ENCODE results near the gene PCSK1.
A peak's percentile ranks its signal among the peaks of the same experiment; 100 is the strongest.
"Not testable (repeated sequence)": the region's sequence is repeated elsewhere in the genome, so short reads cannot be mapped to it uniquely, and the experiment has no call there.

Gene PCSK1

DNA sequence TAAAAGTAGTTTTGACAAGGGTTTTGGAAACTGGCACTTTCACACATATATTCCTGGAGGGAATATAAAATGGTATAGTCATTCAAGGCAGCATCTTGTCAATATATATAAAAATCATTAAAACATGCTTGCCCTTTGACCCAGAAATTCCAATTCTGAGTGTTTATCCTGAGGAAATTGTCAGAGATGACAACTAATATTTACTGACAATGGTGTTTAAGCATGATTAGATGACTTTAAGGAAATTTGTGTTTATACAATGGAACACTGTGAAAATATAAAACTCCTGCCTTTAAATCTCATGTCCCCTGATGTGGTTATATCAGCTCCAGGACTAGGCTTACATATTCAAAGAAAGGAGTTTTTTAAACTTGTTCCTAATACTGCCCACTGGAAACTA is 25.6 kb downstream of the PCSK1 start:
- no peak for DNase-seq
- no peak for TF ChIP-seq POLR2A (IDR thresholded peaks at IDR 0.05; ENCODE audit: low read length)
- no peak for TF ChIP-seq GATA1 (IDR thresholded peaks at IDR 0.05; ENCODE audit: low read depth, low read length)

DNA sequence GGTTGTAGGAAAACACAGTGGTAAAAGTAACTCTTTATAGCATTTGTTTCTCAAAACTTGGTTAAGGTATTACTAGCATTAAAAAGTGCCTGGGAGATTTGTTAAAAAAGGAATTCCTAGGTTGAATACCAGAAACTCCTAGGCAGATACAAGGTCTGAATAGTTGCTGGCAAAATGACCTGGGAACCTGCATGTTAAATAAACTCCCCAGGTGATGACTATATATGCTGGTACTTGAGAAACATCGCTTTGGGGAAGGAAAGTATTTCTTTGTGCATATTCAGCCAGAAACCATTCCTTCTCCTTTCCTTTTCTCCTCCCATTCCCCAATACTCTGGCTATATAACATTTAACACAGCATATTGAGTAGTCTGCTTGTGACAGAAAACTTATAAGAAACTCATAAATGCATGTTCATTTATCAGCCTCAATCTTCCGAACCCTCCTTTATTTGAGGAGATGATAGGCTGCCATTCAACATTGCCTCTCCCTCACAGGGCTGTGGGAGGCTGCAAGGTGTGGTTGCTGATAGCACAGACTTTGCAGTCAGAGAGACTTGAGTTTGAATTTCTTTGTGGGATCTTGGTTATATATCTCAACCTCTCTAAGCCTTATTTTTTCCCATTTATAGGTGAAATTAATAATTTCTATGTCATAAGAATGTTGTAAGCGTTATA is 28.7 kb downstream of the PCSK1 start:
- peak; percentile 70 to 90 for DNase-seq
- TF ChIP-seq POLR2A (IDR thresholded peaks at IDR 0.05; ENCODE audit: low read length): no peak
- TF ChIP-seq GATA1 (IDR thresholded peaks at IDR 0.05; ENCODE audit: low read depth, low read length): no peak

DNA sequence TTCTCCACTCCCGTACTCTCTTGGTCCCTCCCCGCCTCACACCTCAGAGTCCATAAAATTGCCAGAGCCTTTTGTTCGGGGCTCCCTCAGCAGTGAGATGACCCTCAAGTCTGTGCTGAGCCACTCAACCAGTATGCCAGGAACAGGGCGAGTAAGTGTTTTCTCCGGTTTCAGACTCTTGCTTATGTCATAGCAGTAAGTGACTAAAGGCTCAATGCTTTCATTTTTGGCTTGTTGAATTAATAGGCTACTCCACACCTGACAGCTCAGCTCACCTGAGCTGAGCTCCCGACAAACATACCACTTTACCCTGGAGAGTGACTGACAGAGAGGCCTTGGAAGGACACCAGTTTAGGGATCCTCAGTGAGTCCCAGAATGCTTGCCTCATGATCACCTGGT is 30.5 kb downstream of the PCSK1 start:
- TF ChIP-seq POLR2A (IDR thresholded peaks at IDR 0.05; ENCODE audit: low read length): no peak
- no peak for TF ChIP-seq GATA1 (IDR thresholded peaks at IDR 0.05; ENCODE audit: low read depth, low read length)
- no peak for DNase-seq

DNA sequence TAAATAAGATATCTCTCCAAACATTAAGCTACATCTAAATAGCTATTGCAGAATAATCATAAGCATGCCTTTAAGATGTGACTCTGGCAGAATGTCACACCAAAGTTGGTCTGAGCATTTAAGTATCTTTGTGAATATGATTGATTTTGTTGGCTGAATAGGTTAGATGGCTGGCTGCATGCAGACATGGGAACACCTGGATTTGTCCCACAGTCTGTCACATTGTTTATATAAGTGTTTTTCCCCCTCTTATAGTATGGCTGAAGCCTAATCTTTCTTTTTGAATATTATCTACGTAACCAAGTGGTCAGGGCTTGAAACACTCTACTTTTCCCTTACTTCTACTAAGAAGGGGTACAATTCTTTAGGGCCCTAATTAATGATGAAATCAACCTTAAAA is 36.2 kb downstream of the PCSK1 start:
- no peak for DNase-seq
- TF ChIP-seq POLR2A (IDR thresholded peaks at IDR 0.05; ENCODE audit: low read length) (no peak), GATA1 (IDR thresholded peaks at IDR 0.05; ENCODE audit: low read depth, low read length) (no peak)

DNA sequence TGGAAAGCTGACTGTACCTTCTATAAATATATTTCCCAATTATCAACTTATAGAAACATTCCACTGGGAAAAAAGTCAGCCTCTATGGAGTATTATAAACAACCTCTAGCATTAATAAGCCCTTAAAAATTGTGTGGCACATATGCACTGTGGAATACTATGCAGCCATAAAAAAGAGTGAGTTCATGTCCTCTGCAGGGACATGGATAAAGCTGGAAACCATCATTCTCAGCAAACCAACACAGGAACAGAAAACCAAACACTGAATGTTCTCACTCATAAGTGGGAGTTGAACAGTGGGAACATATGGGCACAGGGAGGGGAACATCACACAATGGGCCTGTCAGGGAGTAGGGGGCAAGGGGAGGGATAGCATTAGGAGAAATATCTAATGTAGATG is 37.8 kb downstream of the PCSK1 start:
- not testable (repeated sequence) for DNase-seq

DNA sequence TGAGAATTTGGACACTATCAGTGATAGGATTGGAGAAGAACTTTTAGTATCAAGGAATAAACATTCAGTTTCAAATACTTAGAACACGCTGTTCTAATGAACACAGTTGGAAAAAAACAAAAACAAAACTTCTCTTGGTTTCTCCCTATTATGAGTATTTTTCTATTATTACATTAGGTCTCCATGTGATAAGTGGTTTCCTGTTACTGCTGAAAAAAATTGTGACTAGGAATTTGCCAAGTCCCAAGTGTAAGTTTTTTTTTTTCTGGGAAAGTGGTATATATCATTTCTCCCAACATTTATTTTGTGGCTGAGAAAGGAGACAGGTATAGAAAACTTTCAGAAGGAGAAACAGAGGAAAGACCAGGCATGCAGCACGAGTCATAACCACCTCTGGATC is 41.1 kb downstream of the PCSK1 start:
- TF ChIP-seq GATA1 (IDR thresholded peaks at IDR 0.05; ENCODE audit: low read depth, low read length) (no peak), POLR2A (IDR thresholded peaks at IDR 0.05; ENCODE audit: low read length) (no peak)
- no peak for DNase-seq

DNA sequence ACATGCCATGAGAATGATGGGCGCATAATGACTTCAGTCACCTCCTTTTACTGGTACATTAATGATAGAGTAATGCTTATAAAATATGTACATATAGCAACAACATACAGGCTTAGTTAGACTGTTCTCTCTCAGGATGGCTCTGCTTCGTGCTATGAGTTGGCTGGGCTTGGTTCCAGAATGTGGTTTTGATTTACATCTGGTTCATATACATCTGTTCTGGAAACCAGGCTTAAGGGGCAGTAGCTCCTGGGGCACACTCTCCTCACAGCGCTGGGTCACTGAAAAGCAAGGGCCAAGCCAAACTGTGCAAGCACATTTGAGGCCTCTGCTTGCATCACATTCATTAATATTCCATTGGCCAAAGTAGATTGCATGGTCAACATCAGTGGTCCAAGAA is 44.9 kb downstream of the PCSK1 start:
- DNase-seq: no peak
- TF ChIP-seq POLR2A (IDR thresholded peaks at IDR 0.05; ENCODE audit: low read length): no peak
- TF ChIP-seq GATA1 (IDR thresholded peaks at IDR 0.05; ENCODE audit: low read depth, low read length): no peak

DNA sequence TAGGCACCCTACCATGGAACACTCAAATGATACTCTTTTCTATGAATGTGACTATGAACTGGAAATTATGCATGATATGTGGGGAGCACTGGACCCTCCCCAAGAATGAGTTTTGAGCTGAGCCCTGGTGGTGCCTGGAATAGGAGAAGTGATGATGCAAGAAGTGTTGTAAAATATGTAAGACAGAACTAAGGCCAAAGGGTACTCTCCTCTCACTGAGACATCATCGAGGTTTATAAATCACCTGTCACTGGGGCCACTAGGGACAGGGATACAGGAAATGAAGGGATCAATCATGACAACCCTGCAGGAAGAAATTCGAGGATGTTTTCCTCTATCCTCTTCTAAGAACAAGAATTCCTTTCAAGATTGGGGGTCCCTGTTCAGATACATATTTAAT is 45.4 kb downstream of the PCSK1 start:
- DNase-seq: no peak
- TF ChIP-seq GATA1 (IDR thresholded peaks at IDR 0.05; ENCODE audit: low read depth, low read length): no peak
- TF ChIP-seq POLR2A (IDR thresholded peaks at IDR 0.05; ENCODE audit: low read length): no peak

DNA sequence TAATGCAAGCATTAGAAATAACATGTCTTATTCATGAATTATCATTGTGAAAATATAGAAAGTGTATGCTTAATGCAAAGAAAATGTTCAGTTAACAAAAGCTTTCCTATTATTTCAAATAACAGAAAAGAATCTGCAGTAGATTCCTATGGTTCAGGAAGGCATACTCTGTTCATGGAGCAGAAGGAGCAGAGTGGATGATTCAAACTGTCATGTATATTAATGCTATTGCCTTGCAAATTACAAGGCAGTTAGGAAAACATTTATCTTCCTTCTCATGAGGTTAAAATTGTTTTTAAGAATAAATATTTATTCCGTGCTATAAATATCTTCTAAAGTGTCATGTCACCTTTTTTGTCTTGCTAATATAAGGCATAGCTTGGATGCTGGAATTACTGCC is 47.5 kb downstream of the PCSK1 start:
- TF ChIP-seq POLR2A (IDR thresholded peaks at IDR 0.05; ENCODE audit: low read length) (no peak), GATA1 (IDR thresholded peaks at IDR 0.05; ENCODE audit: low read depth, low read length) (no peak)
- DNase-seq: no peak

DNA sequence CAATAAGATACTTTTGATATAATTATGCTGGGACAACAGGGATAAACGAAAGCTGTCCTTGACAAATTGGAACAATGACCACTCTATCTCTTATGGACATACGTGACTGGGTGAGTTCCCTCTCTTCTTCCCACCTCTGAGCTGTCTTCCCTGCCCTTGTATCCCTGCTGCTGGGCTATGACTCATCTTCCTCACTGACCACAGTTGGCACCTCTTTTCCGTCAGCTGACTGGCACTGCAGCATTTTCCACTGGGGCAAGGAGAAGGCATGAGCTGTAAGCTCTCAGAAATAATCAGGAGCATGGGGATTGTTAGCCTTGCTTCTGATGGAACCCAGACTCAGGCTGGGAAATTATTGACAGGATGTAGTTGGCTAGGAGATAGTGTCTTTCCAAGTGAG is 48.7 kb downstream of the PCSK1 start:
- TF ChIP-seq GATA1 (IDR thresholded peaks at IDR 0.05; ENCODE audit: low read depth, low read length) (no peak), POLR2A (IDR thresholded peaks at IDR 0.05; ENCODE audit: low read length) (no peak)

DNA sequence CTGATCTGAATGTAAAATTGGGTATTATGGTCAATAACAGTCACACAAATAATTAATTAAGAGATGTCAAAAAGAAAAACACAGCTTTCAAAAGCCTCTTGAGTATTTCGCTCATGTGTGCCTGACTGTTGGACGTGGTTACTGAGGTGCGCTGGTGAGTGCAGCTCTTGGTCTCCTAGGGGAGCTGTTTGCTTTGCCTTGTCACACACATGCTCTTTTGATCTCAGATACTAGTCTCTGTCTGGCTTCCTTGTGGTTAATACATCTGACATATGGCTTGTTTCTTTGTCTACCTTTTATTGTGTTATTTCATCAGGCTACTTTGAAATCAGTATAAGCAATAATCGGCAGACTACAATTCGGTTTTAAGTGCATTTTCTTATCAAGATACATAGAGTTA is 51.5 kb downstream of the PCSK1 start:
- peak in 1 of 2 experiments; percentile 8 for DNase-seq
- TF ChIP-seq GATA1 (IDR thresholded peaks at IDR 0.05; ENCODE audit: low read depth, low read length): no peak
- no peak for TF ChIP-seq POLR2A (IDR thresholded peaks at IDR 0.05; ENCODE audit: low read length)

More for the DNA sequence above, 48.7 kb downstream of the PCSK1 start:
- no peak for DNase-seq

DNA sequence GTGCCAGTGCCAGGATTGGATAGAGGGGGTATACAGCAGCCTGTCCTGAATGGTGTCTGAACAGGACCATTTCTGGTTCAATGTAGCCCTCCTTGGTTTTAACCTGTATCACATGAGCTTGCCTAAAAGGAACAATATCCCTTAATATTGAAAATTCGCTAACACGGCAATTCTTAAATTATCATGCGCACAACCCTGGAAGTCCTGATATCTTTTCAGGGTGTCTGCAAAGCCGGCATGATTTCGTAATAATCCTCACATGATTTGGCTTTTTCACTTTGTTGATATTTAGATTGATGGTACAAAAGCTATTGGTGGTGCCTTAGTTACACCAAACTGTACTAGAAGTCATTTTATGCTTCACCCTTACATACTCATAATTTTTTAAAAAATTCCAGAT is 53.2 kb downstream of the PCSK1 start:
- DNase-seq: no peak
- no peak for TF ChIP-seq POLR2A (IDR thresholded peaks at IDR 0.05; ENCODE audit: low read length)
- TF ChIP-seq GATA1 (IDR thresholded peaks at IDR 0.05; ENCODE audit: low read depth, low read length): no peak

DNA sequence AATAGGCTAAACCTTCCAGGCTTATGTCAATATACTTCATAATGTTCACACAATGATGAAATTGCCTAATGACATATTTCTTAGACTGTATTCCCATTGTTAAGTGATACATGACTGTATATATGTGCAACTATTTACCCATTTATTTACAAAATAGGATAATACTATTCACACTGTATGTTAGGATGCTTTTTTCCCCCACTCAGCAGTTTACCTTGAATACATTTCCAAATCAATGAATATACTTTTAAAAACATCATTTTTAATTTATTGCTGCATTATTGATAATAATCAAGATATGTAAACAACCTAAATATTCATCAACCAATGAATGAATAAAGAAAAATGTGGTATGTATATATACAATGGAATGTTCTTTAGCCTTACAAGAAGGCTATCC is 55.5 kb downstream of the PCSK1 start:
- no peak for DNase-seq
- TF ChIP-seq POLR2A (IDR thresholded peaks at IDR 0.05; ENCODE audit: low read length) (no peak), GATA1 (IDR thresholded peaks at IDR 0.05; ENCODE audit: low read depth, low read length) (no peak)

DNA sequence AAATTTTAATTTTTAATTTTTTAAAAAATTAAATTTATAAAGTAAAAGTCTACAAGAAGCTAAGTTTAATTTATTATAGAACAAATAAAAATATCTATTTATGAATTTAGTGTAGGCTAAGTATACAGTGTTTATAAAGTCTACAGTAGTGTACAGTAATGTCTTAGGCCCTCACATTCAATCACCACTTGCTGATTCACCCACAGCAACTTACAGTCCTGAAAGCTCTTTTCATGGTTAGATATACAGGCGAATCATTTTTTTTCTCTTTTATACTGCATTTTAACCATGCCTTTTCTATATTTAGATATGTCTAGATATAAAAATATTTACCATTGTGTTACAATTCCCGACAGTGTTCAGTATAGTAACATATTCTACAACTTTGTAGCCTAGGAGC is 55.9 kb downstream of the PCSK1 start:
- TF ChIP-seq GATA1 (IDR thresholded peaks at IDR 0.05; ENCODE audit: low read depth, low read length) (no peak), POLR2A (IDR thresholded peaks at IDR 0.05; ENCODE audit: low read length) (no peak)
- no peak for DNase-seq

DNA sequence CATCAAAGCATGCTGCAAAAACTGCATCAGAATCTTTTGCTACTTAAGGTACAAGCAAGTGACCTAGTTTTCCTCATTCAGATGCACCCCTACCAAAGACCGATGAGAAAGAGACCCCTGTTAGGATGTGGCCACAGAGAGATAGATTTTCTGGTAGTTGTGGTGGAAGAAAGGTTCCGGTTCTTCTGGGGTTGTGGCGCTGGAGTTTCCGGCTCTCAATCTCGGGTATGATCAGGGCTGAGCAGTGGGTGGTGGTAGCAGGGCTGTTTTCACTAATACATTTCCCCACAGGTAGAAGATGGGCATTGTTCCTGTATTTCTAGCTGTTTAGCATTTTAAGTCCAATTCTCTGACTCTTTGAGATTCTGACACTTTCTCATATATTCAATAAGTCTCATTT is 58.4 kb downstream of the PCSK1 start:
- DNase-seq: no peak
- TF ChIP-seq GATA1 (IDR thresholded peaks at IDR 0.05; ENCODE audit: low read depth, low read length) (no peak), POLR2A (IDR thresholded peaks at IDR 0.05; ENCODE audit: low read length) (no peak)

DNA sequence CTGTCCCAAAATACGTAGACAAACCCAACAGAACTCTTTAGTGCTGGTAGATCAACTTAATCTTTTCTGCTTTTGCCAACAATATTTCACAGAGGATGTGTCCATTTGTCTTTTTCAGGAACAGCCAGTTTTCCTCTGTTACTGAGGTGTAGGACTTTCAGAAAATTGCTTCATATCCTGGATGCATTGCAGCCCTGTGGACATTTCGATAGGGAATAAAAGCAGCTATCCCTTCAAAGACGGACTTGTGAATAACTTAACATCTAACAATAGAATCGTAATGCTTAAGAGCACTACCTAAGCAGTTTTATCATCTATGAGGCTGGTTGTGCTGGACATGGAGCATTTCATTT is 59.7 kb downstream of the PCSK1 start:
- DNase-seq: no peak
- TF ChIP-seq POLR2A (IDR thresholded peaks at IDR 0.05; ENCODE audit: low read length) (no peak), GATA1 (IDR thresholded peaks at IDR 0.05; ENCODE audit: low read depth, low read length) (no peak)

All from erythroblast (primary cell).